ENCODE results near the gene IQSEC1.

The IQSEC1 gene

DNA sequence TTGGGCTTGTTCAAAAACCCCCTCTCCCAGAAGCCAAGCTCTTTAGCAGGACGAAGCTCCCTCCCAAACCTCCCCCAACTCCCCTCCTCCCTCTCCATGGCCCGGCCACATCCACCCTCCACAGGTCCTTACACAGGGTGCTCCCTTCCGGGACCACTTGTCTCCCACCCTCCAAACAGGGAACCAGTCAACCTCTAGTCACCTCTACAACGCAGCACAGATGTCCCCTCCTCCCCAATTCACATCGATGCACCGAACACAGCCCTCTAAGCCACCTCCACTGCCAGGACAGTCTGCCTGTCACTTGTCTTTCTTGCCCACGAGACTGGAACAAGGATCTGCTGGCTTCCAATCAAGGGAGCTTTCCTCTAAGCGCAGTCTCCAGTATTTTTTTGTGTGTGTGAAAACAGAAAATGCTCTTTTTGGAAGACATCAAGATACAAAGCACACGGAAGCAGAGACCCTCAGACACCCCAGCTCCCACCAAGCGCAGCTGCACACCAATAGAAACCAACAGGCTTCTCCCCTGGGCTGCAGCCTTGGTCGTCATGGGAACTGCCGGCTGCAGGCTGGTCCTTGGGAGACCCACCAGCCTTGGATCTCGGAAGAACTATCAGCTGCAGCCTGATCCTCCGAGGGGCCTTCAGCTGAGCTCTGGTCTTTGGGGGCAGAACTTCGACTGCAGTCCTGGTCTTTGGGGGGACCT lies 26.5 kb downstream of the IQSEC1 start:
- no peak for DNase-seq

DNA sequence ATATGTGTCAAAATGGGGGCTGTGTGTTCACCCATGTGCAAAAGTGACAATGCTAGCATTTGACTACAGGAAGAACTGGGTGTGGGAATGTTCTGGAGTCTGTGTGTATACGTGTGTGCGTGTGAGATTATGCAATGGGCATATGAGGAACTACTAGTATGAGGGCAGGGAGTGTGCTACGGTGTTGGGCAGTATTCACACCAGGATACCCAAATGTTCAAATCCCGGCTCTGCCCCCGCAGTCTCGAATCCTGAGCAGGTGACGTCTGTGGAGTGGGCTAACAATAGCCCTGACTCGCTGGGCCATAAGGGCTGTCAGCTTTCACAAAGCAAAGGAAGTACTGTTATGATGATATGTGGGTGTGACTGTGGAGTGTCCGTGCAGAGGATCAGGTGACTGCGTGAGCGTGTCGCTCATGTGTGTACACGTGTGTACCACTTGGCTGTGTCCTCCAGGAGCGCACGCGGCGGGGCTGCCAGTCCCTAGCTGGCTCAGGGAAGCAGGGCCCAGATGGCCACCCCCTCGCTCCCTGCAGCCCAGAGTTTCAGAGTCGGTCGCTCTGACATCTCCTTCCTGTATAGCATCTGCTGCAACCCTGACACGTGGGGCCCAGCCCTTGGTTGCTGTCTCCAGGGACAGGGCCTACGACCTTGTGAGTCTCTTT lies 27.2 kb downstream of the IQSEC1 start:
- DNase-seq: no peak

DNA sequence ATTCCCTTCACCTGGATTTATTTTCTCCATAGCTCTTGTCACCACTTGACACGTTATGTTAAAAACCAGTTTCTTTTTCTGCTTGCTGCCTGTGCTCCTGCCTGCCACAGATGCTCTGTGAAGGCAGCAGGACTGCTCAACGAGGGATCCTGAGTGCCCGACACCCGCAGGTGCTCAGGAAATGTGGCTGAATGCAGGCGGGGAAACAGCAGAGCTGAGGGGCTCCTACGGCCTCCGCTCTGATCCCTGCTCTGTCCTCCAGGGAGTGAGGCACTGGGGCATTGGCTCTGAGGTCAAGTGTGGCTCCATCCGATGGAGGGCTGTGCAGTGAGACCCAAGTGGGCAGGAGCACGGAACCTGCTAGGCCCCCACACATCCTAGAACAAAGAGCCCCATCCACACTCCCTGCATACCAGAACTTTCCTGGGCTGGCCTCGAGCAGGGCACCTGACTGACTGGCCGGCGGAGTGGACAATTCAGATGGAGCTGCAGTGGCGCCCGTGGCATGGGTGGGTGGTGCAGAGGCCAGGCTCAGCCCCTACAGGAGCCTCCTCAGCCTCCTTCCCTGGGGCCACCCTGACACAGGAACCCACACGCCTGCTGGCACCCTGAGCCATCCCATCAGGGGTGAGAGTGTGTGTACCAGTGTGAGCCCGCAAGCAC lies 27.9 kb downstream of the IQSEC1 start:
- DNase-seq: no peak

DNA sequence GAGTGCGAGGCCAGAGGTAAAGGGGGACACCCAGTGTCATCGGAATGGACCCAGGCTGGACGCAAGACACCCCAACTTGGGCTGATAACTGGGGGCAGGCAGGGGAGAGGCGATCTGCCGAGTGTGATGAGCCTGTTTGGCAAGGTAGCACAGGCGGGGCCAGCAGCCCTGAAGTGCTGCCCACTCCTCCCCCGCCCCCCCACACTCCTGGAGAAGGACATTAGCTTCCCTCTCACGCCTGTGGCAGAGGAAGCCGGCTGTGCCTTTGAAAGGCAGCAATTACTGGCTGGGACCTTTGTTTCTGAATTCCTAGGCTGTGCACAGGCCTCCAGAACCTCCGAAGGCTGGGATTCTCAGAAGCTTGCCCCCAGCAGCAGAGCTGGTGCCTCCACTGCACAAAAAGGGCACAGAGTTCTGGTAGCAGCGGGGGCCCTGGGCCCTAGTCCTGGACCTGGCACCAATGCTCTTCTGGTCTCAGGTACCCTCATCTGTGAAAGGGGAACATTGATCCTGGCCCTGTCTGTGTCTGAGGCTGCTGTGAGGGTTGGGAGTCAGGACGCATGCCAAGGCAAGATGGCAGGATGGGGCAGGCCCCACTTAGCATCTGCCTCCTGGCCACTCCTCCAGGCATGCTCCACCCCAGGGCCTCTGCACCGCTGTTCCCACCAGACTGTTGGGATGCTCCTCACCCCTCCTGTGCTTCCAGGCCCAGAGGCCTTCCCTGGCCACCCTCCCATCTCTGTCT lies 28.6 kb downstream of the IQSEC1 start:
- DNase-seq: no peak

DNA sequence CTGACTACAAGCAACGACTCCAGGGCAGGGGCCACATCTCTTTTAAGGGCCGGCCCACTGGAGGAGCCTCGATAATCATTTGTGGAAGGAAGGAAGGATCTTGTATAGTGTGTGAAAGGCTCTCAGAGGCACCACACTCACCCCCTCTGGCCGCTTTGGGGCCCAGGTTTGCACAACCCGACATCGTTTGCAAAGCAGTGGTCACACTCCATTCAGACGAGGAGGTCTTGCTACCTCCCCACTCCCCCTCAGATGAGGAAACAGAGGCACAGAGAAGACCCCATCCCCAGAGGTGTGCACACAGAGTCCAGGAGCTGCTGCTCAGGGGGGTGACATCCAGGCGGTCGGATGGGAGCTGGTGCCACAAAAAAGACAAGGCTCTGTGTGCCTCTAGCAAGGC lies 29.6 kb downstream of the IQSEC1 start:
- no peak for DNase-seq

DNA sequence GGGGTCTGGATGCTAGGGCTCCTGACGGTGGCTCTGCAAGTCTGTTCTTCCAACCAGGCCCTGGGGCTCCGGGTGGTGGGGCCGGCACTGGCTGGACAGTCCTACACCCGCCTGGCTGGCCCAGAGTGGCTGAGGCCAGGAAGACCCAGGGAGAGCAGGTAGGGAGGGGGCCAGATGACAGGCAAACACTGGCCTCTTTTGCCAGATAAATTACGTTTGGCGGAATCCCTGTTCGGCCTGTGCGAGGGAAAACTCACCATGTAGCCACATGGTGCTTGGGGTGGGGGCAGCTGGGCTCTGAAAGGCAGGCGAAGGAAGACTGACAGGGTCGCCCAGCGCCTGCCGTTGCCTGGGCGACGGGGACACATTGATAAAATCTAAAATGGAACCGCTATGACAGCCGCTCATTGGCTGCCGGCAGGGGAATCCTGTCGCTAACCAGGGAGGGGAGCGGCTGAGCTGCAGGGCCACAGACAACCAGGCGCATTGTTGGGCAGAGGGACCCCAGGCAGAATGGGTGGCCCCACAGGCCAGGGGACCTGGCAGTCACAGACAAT lies 30.4 kb downstream of the IQSEC1 start:
- no peak for DNase-seq

DNA sequence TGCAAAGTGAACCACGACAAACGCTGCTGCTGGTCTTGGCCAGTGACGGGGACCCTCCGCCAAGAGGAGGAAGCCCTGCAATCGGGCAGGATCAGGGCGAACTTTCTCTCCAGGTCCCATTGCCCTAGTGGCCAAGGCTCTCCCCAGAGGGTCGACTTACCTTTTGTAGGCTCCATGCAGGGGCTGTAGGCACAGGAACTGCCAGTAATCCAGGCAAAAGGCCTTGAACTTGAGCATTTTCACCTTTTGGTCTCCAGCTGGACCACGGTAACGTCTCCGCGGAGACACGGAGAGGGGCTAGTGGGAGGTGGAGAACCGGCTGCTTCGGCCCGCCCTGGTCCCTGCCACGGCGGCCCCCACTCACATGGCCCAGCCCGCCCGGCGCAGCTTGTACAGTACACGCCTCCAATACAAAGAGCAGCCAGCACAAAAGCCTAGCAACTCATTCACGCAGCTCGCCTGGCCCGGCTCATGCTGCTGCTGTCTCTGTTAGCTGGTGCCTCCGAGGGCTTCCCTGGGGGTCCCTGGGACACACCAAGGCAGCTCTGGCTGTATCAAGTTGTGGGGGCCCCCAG lies 31.0 kb downstream of the IQSEC1 start:
- no peak for DNase-seq

DNA sequence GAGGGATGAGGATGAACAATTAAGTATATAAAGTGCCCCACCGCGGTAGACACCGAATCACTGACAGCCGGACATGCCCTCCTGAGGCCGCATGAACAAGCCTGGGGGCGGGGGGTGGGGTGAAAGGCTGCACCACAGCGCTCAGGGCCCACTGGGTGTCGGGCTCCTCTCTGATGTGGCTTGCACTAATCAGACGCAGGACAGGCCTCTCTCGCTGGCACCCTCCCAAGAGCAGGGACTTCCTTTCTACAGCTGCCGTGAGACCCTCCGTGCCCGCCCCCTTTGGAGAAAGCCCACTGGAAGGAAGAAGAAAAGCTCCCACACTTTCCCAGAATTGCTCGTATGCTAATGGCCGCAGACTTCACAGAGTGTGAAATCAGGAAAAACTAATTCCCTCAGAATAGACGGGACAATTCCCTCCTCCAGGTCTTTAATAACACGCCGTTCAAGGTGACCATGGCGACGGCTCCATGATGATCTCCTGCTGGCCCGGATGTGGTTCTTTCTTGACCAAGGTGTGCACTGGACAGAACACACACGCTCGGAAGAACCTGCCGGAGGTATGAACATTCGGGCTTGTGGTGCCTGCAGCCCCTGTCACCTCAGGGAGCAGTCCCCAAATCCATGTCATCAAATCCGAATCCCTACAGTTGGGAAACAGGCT lies 32.0 kb downstream of the IQSEC1 start:
- DNase-seq: no peak

DNA sequence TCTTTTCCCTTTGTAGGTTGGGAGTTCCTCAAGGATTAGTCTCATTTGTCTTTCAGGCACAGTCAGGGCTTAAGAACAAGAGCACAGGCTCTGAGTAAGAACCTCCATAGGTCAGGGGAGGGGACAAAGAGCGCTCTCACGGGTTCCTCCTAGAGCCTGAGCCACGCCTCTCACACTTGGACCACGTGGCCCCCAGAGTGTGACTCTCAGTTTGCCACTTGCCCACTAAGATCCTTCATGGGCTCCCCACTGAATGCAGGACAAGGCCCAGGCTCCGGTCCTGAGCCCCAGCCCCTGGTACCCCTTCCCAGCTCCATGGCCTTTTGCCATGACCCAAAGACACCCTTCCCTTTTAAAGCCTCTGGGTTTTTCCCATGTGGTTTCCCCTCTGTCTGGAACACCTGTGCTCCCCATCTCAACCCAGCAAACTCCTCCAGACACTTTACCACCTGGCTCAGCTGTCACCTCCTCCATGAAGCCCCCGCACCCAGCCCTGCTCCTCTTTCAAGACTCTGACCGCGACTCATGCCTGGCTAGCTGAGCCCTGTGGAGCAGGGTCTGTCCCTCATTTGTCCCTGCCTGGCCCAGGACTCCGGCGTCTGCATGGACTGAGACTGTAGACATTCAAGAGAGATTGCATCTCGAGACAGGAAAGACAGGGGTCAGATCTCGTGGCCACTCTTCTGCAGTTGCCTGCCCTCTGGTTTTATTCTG lies 32.7 kb downstream of the IQSEC1 start:
- no peak for DNase-seq

DNA sequence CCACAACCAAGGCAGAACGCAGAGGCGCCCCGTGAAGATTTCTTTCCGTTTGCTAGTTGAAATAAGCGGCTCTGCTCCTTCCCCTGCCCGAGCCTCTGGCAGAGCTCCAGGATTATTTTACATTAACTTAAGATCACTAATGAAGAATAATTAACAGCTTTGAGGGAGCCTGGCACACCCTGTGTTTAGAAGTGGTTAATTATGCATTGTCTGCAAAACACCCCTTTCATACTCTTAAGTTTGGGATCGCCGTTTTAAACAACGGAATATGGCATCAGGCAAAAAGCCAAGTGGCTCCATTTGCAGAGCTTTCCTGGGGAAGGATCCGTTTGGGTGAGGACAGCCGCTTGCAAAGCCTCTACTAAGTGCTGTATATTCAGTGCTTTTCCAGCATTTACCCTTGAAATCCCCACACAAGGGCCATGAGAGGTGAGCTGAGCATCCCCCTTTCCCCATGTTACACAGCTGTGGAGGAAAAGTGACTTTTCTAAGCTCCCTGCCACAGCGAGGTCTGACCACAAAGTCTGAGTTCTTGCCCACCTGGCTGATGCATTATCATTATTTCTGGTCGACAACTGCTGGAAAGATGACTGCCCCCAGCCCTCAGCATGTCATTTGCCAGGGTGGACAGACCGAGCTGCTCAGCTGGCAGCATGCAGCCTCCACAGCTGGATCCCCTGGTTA lies 33.9 kb downstream of the IQSEC1 start:
- no peak for DNase-seq

DNA sequence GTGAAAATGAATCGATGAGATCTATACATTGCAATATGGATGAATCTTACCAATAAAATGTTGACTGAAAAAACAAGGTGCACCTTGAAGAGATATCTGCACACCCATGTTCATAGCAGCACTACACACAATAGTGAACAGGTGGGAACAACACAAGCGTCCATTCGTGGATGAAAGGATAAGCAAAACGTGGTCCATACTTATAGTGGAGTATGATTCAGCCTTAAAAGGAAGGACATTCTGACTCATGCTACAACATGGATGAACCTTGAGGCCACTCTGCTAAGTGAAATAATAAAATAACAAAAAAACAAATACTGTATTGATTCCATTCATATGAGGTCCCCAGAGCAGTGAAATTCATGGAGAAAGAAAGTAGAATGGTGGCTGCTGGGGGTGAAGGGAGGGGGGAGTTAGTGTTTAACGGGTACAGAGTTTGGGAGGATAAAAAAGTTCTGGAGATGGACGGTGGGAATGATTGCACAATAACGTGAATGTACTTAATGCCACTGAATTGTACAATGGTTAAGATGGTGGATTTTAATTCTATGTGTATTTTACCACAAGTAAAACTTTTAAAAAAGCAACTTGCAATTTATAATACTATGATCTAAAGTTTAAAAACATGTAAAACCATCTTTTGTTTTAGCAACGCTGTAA lies 35.6 kb downstream of the IQSEC1 start:
- no peak for DNase-seq

DNA sequence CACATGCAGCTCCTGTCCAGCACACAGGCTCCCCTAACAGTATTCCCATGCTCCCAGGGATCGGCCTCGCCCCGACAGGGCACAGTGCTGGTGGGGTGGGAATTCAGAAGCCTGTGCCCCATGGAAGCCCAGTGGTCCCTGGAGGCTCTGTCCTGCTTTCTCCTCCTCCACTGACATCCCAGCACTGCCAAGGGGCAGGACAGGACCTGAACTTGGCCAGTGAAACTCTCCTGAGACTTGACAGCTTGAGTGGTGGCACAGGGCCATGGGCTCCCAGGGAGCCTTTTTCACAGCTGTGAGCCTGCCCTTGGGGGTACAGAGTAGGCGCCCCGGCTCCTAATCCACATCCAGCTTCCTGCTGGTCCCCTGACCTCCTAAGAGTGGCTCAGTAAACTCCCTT lies 38.4 kb downstream of the IQSEC1 start:
- DNase-seq: no peak

DNA sequence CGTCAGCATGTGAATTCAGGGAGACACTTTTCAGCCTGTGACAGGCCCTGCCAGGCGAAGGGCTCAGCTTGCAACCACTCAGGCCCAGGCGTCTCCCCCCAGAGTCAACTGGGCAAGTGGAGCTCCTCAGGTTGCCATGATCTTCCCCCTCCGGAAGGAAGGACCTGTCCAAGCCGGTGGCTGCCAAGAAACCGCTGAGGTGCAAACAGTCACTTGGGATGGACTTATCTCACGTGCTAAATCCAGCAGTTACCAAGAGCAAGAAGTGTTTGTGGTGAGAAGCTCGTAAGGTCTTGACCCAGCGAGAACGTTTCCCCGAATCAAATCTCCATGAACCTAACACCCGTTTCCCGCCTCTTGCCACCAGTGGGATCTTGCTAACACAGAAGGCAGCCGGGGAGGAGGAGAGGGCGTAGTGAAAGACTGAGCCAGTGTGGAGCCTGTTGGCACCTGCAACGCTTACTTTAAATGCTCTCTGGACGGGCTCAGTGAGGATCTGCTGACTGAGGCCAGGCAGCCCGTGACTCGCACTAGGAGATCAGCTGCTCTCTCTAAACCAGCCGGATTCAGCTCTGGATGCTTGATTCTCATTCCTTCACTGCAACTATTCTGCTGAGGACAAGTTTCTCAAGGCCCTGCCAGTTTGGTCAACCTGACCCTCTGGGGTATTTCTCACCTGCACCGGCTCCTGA lies 39.0 kb downstream of the IQSEC1 start:
- DNase-seq: no peak

DNA sequence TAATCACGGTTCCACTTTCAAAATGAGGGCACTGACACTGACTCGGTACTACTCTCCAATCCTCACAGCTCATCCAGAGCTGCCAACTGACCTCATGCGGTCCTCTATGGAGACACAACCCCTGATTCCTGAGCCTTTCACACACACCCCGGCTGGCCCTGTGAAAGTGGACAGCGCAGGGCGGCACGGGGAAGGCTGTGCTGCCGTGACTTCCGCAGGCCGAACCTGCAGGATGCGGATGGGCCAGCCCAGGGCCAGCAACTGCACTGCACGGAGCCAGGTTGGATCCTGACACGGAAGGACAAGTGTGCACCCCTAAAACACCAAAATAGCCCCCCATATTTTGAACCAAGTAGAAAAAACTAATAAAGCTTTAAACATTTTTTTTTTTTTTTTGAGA lies 41.0 kb downstream of the IQSEC1 start:
- no peak for DNase-seq

DNA sequence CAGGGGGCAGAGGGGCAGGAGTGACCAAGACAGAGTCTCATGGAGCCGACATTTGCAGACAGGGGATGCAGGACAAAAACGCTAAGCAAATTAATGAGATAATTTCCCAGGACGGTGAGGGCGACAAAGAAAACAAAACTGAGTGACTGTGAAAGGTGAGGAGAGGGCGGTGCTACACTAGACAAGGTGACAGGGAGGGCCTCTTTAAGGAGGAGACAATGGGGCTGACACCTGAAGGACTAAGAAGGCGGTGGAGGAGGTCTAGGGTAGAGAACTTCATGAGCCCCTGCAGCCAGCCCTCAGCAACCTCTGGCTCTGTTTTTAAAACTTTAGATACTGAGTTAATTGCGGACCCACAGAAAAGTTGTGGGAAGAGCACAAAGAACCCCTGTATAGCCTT lies 41.6 kb downstream of the IQSEC1 start:
- no peak for DNase-seq

DNA sequence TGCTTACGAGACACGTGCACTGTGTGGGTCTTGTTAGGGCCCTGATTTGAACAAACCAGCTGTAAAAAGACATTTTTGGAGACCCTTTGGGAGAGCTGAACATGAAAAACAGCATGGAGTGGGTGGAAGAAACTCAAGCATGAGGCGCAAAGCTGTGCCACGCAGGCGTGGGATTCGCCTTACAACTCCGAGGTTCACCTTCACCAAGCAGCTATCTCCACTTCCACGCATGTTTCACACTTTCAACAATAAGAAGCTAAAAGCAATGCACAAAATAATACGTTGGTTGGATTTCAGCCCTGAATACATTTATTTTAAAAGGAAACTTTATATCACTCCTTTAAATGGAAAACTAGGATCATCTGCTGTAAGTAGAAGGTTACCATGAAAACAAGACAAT lies 42.5 kb downstream of the IQSEC1 start:
- no peak for DNase-seq

DNA sequence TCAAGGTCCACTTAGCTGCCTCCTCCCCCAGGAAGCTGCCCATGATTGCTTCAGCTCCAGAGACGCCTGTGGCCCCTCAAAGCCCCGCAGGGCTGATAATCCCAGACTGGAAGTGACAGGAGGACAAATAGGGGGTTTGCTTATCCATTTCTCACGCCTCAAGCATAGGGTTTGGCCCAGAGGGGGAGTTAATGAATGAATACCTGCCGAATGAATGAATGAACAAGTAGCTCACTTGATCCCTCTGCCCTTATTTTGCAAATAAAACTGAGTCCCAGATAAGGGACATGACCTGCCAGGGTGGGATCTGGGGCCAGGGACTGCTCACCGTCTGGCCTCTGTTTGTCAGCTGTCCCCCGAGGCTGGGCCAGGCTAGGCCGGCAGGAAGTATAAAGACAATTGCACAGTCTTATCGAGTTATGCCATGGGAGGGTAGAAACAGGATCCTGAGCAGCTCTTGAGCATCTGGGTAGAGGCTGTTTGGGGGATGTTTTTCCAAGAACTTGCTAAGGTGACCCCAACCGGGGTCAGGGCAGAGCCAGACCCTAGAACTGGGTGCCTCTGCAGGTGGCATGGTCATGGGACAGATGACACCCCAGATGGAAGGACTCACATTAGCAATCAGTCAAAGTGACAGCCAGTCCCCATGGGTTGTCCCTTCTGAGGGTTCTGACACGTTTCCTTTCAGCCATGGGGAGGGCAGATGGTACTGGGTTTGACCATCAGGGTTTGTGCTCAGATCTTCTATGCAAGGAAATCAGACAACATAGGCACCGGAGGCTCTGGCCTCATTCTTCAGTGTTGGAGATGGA lies 45.0 kb downstream of the IQSEC1 start:
- no peak for DNase-seq

DNA sequence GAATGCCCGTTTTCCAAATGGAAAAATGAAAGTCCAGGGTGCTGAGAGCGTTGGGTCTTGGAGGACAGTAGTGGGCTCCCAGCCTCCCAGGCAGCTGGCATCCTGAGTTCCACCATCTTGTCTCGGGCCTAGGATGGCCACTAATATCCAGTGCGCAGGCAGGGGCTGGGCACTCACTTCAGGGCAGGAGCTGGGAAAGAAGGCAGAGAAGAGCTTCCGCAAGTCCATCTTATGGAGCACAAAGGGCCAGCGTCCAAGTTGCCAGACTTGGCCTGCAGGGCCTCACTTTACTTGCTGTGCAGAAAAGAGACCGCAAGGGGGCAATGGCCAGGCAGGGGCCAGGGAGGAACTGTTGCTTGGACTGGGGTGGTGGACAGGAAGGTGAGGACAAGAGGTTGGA lies 46.1 kb downstream of the IQSEC1 start:
- DNase-seq: no peak

DNA sequence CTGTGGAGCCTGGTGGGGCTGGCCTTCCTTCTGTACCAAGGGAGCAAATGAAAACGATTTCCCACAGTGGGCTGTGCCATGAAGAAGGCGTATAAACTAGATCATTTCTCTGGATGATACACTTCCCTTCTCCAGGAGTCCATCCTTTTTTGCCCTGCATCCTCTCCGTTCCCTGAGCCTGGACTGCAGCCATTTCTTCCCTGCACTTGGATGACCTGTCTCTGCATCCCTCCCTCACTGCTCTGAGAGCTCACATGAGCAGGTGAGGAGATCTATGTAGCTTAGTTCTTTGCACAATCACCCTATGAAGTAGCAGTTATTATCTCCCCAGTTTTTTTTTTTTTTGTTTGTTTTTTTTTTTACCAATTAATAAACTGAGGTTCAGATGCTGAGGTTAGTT lies 46.7 kb downstream of the IQSEC1 start:
- no peak for DNase-seq

Measured in effector CD8-positive, alpha-beta T cell (primary cell).